Parathyroid adenoma (tissue), 2 donors: ENCODE data around the gene GBX2.

Experiments
- H2AFZ ChIP-seq: fragments of 300-600 bp; sonication (generic); one replicate; pipeline ENCODE4 v1.7.0; 2017; ENCODE audit warnings: antibody characterized with exemption, mild to moderate bottlenecking
- H3K27ac ChIP-seq: fragments of 300-600 bp; sonication (generic); one replicate; pipeline ENCODE4 v1.7.0; 2017
- H3K27me3 ChIP-seq: fragments of 300-600 bp; sonication (generic); one replicate; pipeline ENCODE4 v1.7.0; 2017; ENCODE audit warnings: low read length; ENCODE audit not compliant: control insufficient read depth, insufficient read depth
- H3K36me3 ChIP-seq: fragments of 300-600 bp; sonication (generic); one replicate; pipeline ENCODE4 v1.7.0; 2017; ENCODE audit warnings: low read length; ENCODE audit not compliant: control insufficient read depth, insufficient read depth
- H3K4me1 ChIP-seq: fragments of 300-600 bp; sonication (generic); one replicate; pipeline ENCODE4 v1.7.0; 2017; ENCODE audit warnings: control low read depth
- H3K4me2 ChIP-seq: fragments of 300-600 bp; sonication (generic); one replicate; pipeline ENCODE4 v1.7.0; 2017; ENCODE audit warnings: low read length
- H3K4me3 ChIP-seq: fragments of 300-600 bp; sonication (generic); one replicate; pipeline ENCODE4 v1.7.0; 2017; ENCODE audit warnings: low read depth, low read length
- H3K79me2 ChIP-seq: fragments of 300-600 bp; sonication (generic); one replicate; pipeline ENCODE4 v1.7.0; 2017; ENCODE audit warnings: control low read depth
- H3K9ac ChIP-seq: fragments of 300-600 bp; sonication (generic); one replicate; pipeline ENCODE4 v1.7.0; 2017; ENCODE audit warnings: mild to moderate bottlenecking
- H3K9me3 ChIP-seq: fragments of 300-600 bp; sonication (generic); one replicate; pipeline ENCODE4 v1.7.0; 2017; ENCODE audit warnings: low read length; ENCODE audit not compliant: control insufficient read depth
- CTCF ChIP-seq: fragments of 300-600 bp; sonication (generic); IDR thresholded peaks from one replicate; pipeline ENCODE4 v1.7.0; 2017; ENCODE audit warnings: antibody characterized with exemption, mild to moderate bottlenecking
- donor health status: primary hyperparathyroidism.

Gene GBX2

GRCh38 chr2:236204953-236205352 lies 36.8 kb upstream of the GBX2 start:
- Histone ChIP-seq H3K79me2 (no peaks in the 10 kb centered on the region), H3K9me3 (no peaks in the 10 kb centered on the region), H3K4me1 (no peaks in the 10 kb centered on the region), H3K36me3 (no peaks in the 10 kb centered on the region), H3K27ac (no peak overlapping the region), H3K27me3 (no peaks in the 10 kb centered on the region), H3K4me3 (no peak overlapping the region), H3K4me2 (no peak overlapping the region), H3K9ac (no peak overlapping the region), H2AFZ (no peak overlapping the region)
- no peak for TF ChIP-seq CTCF

GRCh38 chr2:236200378-236200777 lies 32.2 kb upstream of the GBX2 start:
- H3K27ac ChIP-seq, result no peak overlapping the region
- H3K4me3 ChIP-seq, result no peak overlapping the region
- no peak for TF ChIP-seq CTCF
- H3K79me2 ChIP-seq, result no peaks in the 10 kb centered on the region
- H2AFZ ChIP-seq, result no peak overlapping the region
- no peaks in the 10 kb centered on the region for H3K4me1 ChIP-seq
- H3K4me2 ChIP-seq, result no peak overlapping the region
- H3K9ac ChIP-seq, result no peak overlapping the region
- no peaks in the 10 kb centered on the region for H3K9me3 ChIP-seq
- H3K36me3 ChIP-seq, result no peaks in the 10 kb centered on the region
- no peaks in the 10 kb centered on the region for H3K27me3 ChIP-seq

- H3K9ac ChIP-seq, result no peak overlapping the region
- H3K27me3 ChIP-seq, result no peaks in the 10 kb centered on the region
- H3K79me2 ChIP-seq, result no peaks in the 10 kb centered on the region
Measured at GRCh38 chr2:236196366-236196765, 28.2 kb upstream of the GBX2 start.

GRCh38 chr2:236195726-236196125 lies 27.5 kb upstream of the GBX2 start:
- no peak for TF ChIP-seq CTCF
- no peaks in the 10 kb centered on the region for H3K36me3 ChIP-seq
- H3K79me2 ChIP-seq, result no peaks in the 10 kb centered on the region
- H3K9me3 ChIP-seq, result no peaks in the 10 kb centered on the region
- H3K27ac ChIP-seq, result no peak overlapping the region
- no peak overlapping the region for H2AFZ ChIP-seq
- no peaks in the 10 kb centered on the region for H3K27me3 ChIP-seq
- no peak overlapping the region for H3K4me2 ChIP-seq
- H3K4me1 ChIP-seq, result no peaks in the 10 kb centered on the region
- H3K9ac ChIP-seq, result no peak overlapping the region
- H3K4me3 ChIP-seq, result no peak overlapping the region

More at GRCh38 chr2:236196366-236196765, 28.2 kb upstream of the GBX2 start:
- no peak overlapping the region for H2AFZ ChIP-seq
- H3K27ac ChIP-seq, result no peak overlapping the region
- no peak for TF ChIP-seq CTCF
- no peak overlapping the region for H3K4me3 ChIP-seq
- no peaks in the 10 kb centered on the region for H3K4me1 ChIP-seq
- H3K36me3 ChIP-seq, result no peaks in the 10 kb centered on the region
- H3K4me2 ChIP-seq, result no peak overlapping the region
- H3K9me3 ChIP-seq, result no peaks in the 10 kb centered on the region

- H3K4me3 ChIP-seq, result no peak overlapping the region
- no peak overlapping the region for H2AFZ ChIP-seq
- no peak overlapping the region for H3K9ac ChIP-seq
- TF ChIP-seq CTCF, result no peak
- H3K27ac ChIP-seq, result no peak overlapping the region
- H3K36me3 ChIP-seq, result no peaks in the 10 kb centered on the region
- H3K4me1 ChIP-seq, result no peaks in the 10 kb centered on the region
- no peaks in the 10 kb centered on the region for H3K79me2 ChIP-seq
- H3K9me3 ChIP-seq, result no peaks in the 10 kb centered on the region
- H3K4me2 ChIP-seq, result no peak overlapping the region
- H3K27me3 ChIP-seq, result no peaks in the 10 kb centered on the region
Measured at GRCh38 chr2:236194786-236195185, 26.6 kb upstream of the GBX2 start.
